Nephron progenitor cell (in vitro differentiated cells): ENCODE results near the gene MAPK8IP3.

Experiments
- DNase-seq: peaks from one replicate; pipeline ENCODE4 v3.0.0; 2021
- H3K27ac Mint-ChIP-seq: 2 replicates; pipeline ENCODE4 v1.8.0; 2021; ENCODE audit warnings: mild to moderate bottlenecking, moderate library complexity, mixed read lengths
- H3K27me3 Mint-ChIP-seq: 2 replicates; pipeline ENCODE4 v1.8.0; 2021; ENCODE audit warnings: mild to moderate bottlenecking, low read depth, mixed read lengths; ENCODE audit not compliant: poor library complexity
- H3K36me3 Mint-ChIP-seq: 2 replicates; pipeline ENCODE4 v1.8.0; 2021; ENCODE audit warnings: low read depth, mixed read lengths
- H3K4me1 Mint-ChIP-seq: 2 replicates; pipeline ENCODE4 v1.8.0; 2021; ENCODE audit warnings: mixed read lengths
- H3K4me3 Mint-ChIP-seq: 2 replicates; pipeline ENCODE4 v1.8.0; 2021; ENCODE audit warnings: mild to moderate bottlenecking, moderate library complexity, mixed read lengths
- H3K9me3 Mint-ChIP-seq: 2 replicates; pipeline ENCODE4 v1.8.0; 2021; ENCODE audit warnings: mild to moderate bottlenecking, moderate library complexity, mixed read lengths
- TF ChIP-seq, protein P1 (sequence below): fragments of 200-600 bp; sonication (generic); IDR thresholded peaks from 2 replicates; pipeline ENCODE4 v1.5.0; 2021; ENCODE audit warnings: antibody characterized with exemption

MAPK8IP3 gene

DNA sequence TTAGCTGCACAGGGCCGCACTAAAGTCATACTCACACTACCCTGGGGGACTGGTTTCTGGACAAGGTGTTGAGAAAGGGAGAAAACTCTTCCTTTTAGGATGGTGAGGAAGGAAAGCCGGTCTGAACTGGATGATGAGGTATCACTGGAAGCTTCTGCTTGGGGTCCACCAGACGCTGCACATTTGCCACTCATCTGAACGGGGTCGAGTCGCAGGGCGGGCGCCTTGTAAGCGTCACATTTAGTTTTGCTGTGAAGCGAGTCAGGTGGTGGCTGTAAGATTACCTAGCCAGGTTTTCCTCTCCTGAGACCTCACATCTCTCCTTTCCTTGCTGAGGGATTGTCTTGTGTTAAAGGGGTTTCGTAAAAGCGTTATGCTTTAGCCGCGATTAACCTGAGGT, 25.6 kb upstream of the MAPK8IP3 start:
- TF ChIP-seq, protein P1, sequence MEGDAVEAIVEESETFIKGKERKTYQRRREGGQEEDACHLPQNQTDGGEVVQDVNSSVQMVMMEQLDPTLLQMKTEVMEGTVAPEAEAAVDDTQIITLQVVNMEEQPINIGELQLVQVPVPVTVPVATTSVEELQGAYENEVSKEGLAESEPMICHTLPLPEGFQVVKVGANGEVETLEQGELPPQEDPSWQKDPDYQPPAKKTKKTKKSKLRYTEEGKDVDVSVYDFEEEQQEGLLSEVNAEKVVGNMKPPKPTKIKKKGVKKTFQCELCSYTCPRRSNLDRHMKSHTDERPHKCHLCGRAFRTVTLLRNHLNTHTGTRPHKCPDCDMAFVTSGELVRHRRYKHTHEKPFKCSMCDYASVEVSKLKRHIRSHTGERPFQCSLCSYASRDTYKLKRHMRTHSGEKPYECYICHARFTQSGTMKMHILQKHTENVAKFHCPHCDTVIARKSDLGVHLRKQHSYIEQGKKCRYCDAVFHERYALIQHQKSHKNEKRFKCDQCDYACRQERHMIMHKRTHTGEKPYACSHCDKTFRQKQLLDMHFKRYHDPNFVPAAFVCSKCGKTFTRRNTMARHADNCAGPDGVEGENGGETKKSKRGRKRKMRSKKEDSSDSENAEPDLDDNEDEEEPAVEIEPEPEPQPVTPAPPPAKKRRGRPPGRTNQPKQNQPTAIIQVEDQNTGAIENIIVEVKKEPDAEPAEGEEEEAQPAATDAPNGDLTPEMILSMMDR = no peak
- no peaks in the 10 kb centered on the region for H3K27me3 Mint-ChIP-seq
- no peaks in the 10 kb centered on the region for H3K9me3 Mint-ChIP-seq
- no peak for DNase-seq
- H3K36me3 Mint-ChIP-seq = peaks cover 35% of the 10 kb centered on the region
- H3K27ac Mint-ChIP-seq = peak overlapping the region; percentile 93
- peak overlapping the region; percentile 72 for H3K4me3 Mint-ChIP-seq
- H3K4me1 Mint-ChIP-seq = peaks cover 45% of the 10 kb centered on the region

DNA sequence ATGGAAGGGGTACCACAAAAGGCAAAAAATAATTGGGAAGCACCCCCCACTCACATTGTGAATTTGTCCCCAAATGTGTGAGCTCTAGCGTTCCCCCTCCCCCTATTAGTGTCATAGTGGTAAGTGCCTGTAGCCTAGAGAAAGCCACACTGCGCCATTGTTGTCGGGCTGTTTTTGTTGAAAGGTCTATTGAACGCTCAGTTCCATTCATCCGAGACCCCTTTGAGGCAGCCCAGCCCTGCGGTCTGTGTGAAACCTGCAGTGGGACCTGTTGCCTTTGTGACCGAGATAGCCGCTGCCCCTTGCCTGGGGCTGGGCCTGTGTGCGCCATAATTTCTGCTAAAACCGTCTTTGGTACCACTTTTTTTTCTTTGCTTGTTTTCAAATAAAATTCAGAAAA, 25.0 kb upstream of the MAPK8IP3 start:
- Mint-ChIP-seq H3K4me3 (peak overlapping the region; percentile 72), H3K36me3 (peaks cover 40% of the 10 kb centered on the region), H3K4me1 (peaks cover 45% of the 10 kb centered on the region), H3K27me3 (no peaks in the 10 kb centered on the region), H3K27ac (no peak overlapping the region), H3K9me3 (no peaks in the 10 kb centered on the region)
- DNase-seq = no peak
- TF ChIP-seq, protein P1 = no peak

DNA sequence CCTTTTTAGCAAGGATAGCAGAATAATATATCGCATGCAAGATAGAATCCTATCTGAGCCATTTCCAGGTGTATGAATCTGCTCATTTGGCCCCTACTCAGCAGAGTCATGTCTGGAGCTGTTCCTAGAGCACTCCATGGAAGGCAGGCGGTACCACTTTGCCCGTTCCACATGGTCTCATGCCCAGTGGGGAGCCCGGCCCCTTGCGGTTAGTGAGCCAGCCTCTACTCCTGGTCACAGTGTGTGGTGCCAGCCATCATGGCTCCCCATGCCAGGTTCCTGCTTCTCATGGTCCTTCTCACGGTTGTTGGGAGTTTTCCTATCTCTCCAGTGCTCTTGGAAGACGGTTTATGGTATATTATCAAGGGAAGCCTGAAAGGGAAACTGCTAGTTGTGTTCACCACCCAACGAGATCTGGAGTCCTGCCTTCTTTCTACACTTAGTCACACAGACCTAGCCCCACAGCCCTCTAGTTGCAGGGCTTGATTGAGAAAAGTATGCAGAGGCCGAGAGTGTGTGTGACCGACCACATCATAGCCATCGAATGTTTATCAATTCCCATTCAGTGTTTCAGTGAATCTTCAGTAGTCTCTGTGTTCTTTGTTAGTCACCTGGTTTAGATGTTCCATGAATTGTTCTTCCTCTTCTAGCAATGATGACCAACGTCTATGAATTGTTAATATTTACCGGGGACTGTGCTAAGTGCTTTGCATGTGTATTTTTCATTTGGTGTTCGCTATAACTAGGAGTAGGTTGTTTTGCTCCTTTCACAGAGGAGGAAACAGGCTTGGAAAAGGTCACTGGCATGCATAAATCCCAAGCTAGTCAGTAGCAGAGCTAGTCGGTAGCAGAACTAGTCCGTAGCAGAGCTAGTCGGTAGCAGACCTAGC, 18.3 kb upstream of the MAPK8IP3 start:
- TF ChIP-seq, protein P1 = no peak
- H3K36me3 Mint-ChIP-seq = peaks cover 77% of the 10 kb centered on the region
- H3K9me3 Mint-ChIP-seq = no peaks in the 10 kb centered on the region
- H3K27ac Mint-ChIP-seq = peak overlapping the region; percentile 63
- H3K4me1 Mint-ChIP-seq = no peaks in the 10 kb centered on the region
- H3K4me3 Mint-ChIP-seq = no peak overlapping the region
- DNase-seq = no peak
- no peaks in the 10 kb centered on the region for H3K27me3 Mint-ChIP-seq

DNA sequence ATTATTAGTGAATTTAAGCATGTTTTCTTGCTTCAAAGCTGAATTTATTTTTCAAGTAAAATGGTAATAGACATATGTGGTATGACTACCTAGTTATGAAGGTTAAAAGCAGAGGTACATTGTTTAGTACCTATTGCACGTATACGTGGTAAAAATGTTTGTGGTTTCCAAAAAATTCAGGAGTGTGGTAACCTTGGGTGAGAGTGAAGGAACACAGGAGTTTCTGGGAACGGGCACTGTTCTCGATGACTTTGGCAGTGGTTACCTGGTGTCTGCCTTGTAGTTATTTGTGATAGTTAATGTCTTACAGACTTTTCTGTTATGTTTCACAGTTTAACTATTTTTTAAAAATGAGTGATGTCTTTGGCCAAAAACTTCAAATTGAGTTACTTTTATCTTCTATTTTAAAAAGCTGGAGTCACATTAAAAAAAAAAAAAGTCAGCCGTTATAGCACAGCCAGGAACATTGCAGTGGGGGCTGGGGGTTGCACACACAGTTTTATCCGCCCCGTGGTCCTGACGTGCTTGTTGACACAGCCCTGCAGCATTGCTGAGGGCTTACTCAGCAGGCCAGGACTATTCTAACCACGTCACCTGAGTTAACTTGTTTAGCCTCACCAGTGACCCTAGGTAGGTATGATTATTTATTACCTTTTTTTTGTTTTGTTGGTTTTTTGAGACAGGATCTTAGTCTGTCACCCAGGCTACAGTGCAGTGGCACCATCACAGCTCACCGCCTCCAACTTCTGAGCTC, 17.0 kb upstream of the MAPK8IP3 start:
- TF ChIP-seq, protein P1 = no peak
- peaks cover 82% of the 10 kb centered on the region for H3K36me3 Mint-ChIP-seq

DNA sequence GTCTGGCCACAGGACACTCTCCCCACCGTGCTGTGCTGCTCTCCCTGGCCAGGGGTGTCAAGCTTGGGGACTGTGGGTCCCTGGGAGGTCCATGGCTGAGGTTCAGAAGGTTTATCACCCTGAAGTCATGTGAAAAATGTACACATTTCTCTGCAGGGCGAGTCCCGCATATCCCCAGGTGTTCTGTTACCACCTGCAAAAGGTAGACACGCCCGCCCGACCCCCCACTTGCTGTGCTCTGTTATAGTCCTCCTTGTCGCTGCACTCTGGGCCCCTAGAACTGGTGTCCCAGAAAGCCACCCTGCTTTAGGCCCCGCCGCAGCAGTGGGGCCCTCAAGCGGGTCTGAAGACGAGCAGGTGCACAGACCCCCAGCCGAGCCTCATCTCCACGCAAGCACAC, 16.1 kb upstream of the MAPK8IP3 start:
- TF ChIP-seq, protein P1 = no peak
- no peak for DNase-seq
- H3K9me3 Mint-ChIP-seq = no peaks in the 10 kb centered on the region
- H3K27me3 Mint-ChIP-seq = no peaks in the 10 kb centered on the region
- no peaks in the 10 kb centered on the region for H3K4me1 Mint-ChIP-seq
- no peak overlapping the region for H3K27ac Mint-ChIP-seq
- peaks cover 88% of the 10 kb centered on the region for H3K36me3 Mint-ChIP-seq
- H3K4me3 Mint-ChIP-seq = no peak overlapping the region

More for the DNA sequence above, 17.0 kb upstream of the MAPK8IP3 start:
- Mint-ChIP-seq H3K27me3 (no peaks in the 10 kb centered on the region), H3K4me3 (no peak overlapping the region), H3K4me1 (no peaks in the 10 kb centered on the region), H3K9me3 (no peaks in the 10 kb centered on the region), H3K27ac (no peak overlapping the region)
- no peak for DNase-seq
